H9 (cell line): ENCODE measurements around the gene CDH23. TPM values are rescaled to one million over a fixed set of nuclear protein-coding genes. Genes with fewer than 3 reads are reported as not detected.

ENCODE experiments used
- DNase-seq: peaks from one replicate; pipeline ENCODE4 v3.0.0-alpha.2; 2017
- H2AFZ ChIP-seq: one replicate; pipeline ENCODE4 v1.6.1; 2013; ENCODE audit warnings: mild to moderate bottlenecking, low read length, control low read depth, moderate library complexity
- H2AK5ac ChIP-seq: 2 replicates; pipeline ENCODE4 v1.6.1; 2013; ENCODE audit warnings: low read length, control low read depth, mixed read lengths; ENCODE audit not compliant: insufficient read length
- H2BK120ac ChIP-seq: one replicate; pipeline ENCODE4 v1.6.1; 2013; ENCODE audit warnings: low read depth, mild to moderate bottlenecking, low read length, control low read depth, inconsistent platforms; ENCODE audit not compliant: poor library complexity, severe bottlenecking
- H2BK12ac ChIP-seq: 2 replicates; pipeline ENCODE4 v1.6.1; 2013; ENCODE audit warnings: low read length, control low read depth, mixed read lengths, low read depth; ENCODE audit not compliant: insufficient read length
- H2BK15ac ChIP-seq: 2 replicates; pipeline ENCODE4 v1.6.1; 2013; ENCODE audit warnings: low read depth, low read length, control low read depth
- H2BK20ac ChIP-seq: one replicate; pipeline ENCODE4 v1.6.1; 2013; ENCODE audit warnings: low read depth, mild to moderate bottlenecking, low read length, control low read depth, inconsistent platforms; ENCODE audit not compliant: poor library complexity, severe bottlenecking
- H2BK5ac ChIP-seq: 2 replicates; pipeline ENCODE4 v1.6.1; 2013; ENCODE audit warnings: low read length, control low read depth, mixed read lengths; ENCODE audit not compliant: insufficient read length
- H3K14ac ChIP-seq: 2 replicates; pipeline ENCODE4 v1.6.1; 2013; ENCODE audit warnings: low read length, control low read depth; ENCODE audit not compliant: insufficient read depth
- H3K18ac ChIP-seq: 2 replicates; pipeline ENCODE4 v1.6.1; 2013; ENCODE audit warnings: low read depth, mild to moderate bottlenecking, mixed read lengths, low read length, control low read depth; ENCODE audit not compliant: insufficient read length
- H3K23ac ChIP-seq: 2 replicates; pipeline ENCODE4 v1.6.1; 2013; ENCODE audit warnings: low read length, control low read depth, mixed read lengths, low read depth; ENCODE audit not compliant: insufficient read length
- H3K23me2 ChIP-seq: 2 replicates; pipeline ENCODE4 v1.6.1; 2013; ENCODE audit warnings: low read depth, mild to moderate bottlenecking, mixed read lengths, low read length, control low read depth; ENCODE audit not compliant: insufficient read length, poor library complexity, severe bottlenecking
- H3K27ac ChIP-seq: 2 replicates; pipeline ENCODE4 v1.5.1; 2013; ENCODE audit warnings: low read length, control low read depth, mixed read lengths, low read depth; ENCODE audit not compliant: insufficient read length
- H3K27me3 ChIP-seq: 2 replicates; pipeline ENCODE4 v1.6.1; 2013; ENCODE audit warnings: low read length, control low read depth, inconsistent platforms; ENCODE audit not compliant: insufficient read depth
- H3K4ac ChIP-seq: 2 replicates; pipeline ENCODE4 v1.6.1; 2013; ENCODE audit warnings: low read depth, mild to moderate bottlenecking, control low read depth, inconsistent platforms, low read length, moderate library complexity
- H3K4me1 ChIP-seq: 2 replicates; pipeline ENCODE4 v1.6.1; 2013; ENCODE audit warnings: low read length, control low read depth, inconsistent platforms; ENCODE audit not compliant: insufficient read depth
- H3K4me2 ChIP-seq: 2 replicates; pipeline ENCODE4 v1.6.1; 2013; ENCODE audit warnings: low read length, control low read depth, mixed read lengths; ENCODE audit not compliant: insufficient read length, insufficient read depth
- H3K56ac ChIP-seq: 2 replicates; pipeline ENCODE4 v1.6.1; 2013; ENCODE audit warnings: low read depth, mild to moderate bottlenecking, mixed read lengths, low read length, control low read depth; ENCODE audit not compliant: insufficient read length
- H3K79me1 ChIP-seq: 2 replicates; pipeline ENCODE4 v1.6.1; 2013; ENCODE audit warnings: low read depth, mild to moderate bottlenecking, moderate library complexity, low read length, control low read depth, inconsistent platforms; ENCODE audit not compliant: insufficient read depth, poor library complexity, severe bottlenecking
- H3K79me2 ChIP-seq: 2 replicates; pipeline ENCODE4 v1.6.1; 2013; ENCODE audit warnings: low read length, control low read depth, inconsistent platforms; ENCODE audit not compliant: insufficient read depth
- H3K9ac ChIP-seq: 2 replicates; pipeline ENCODE4 v1.6.1; 2013; ENCODE audit warnings: low read length, control low read depth, mixed read lengths; ENCODE audit not compliant: insufficient read length; ENCODE audit errors: extremely low read depth
- H3K9me3 ChIP-seq: one replicate; pipeline ENCODE4 v1.6.1; 2013; ENCODE audit warnings: low read depth, low read length, inconsistent platforms; ENCODE audit not compliant: control insufficient read depth
- H3T11ph ChIP-seq: one replicate; pipeline ENCODE4 v1.6.1; 2013; ENCODE audit warnings: mild to moderate bottlenecking, low read length, control low read depth, inconsistent platforms
- H4K20me1 ChIP-seq: one replicate; pipeline ENCODE4 v1.6.1; 2013; ENCODE audit not compliant: control insufficient read depth, insufficient read length, insufficient read depth
- H4K5ac ChIP-seq: 2 replicates; pipeline ENCODE4 v1.6.1; 2013; ENCODE audit warnings: low read depth, mild to moderate bottlenecking, mixed read lengths, low read length, control low read depth; ENCODE audit not compliant: insufficient read length
- H4K8ac ChIP-seq: replicated peaks from 2 replicates; pipeline ENCODE4 v1.6.1; 2013; ENCODE audit warnings: low read length, control low read depth, mixed read lengths, low read depth; ENCODE audit not compliant: insufficient read length
- H4K91ac ChIP-seq: 2 replicates; pipeline ENCODE4 v1.6.1; 2013; ENCODE audit warnings: low read depth, mild to moderate bottlenecking, moderate library complexity, mixed read lengths, low read length, control low read depth; ENCODE audit not compliant: insufficient read length
- H3K27ac Mint-ChIP-seq, 3 experiments: 2 replicates in 2 of 3; 3 replicates in 1 of 3; pipeline ENCODE4 v1.8.0; 2020 to 2021; ENCODE audit warnings: mixed read lengths in 3 of 3, mild to moderate bottlenecking in 1 of 3, moderate library complexity in 1 of 3
- H3K27me3 Mint-ChIP-seq: 2 replicates; pipeline ENCODE4 v1.8.0; 2021; ENCODE audit warnings: low read depth, mild to moderate bottlenecking, moderate library complexity, mixed read lengths
- H3K36me3 Mint-ChIP-seq, 3 experiments: 2 replicates in 2 of 3; 3 replicates in 1 of 3; pipeline ENCODE4 v1.8.0; 2020 to 2021; ENCODE audit warnings: low read depth in 3 of 3, mixed read lengths in 3 of 3; ENCODE audit not compliant: insufficient read depth in 1 of 3
- H3K4me1 Mint-ChIP-seq, 2 experiments: 2 replicates each; pipeline ENCODE4 v1.8.0; 2020; ENCODE audit warnings: mixed read lengths in 2 of 2
- H3K4me3 Mint-ChIP-seq, 2 experiments: 2 replicates in 1 of 2; 3 replicates in 1 of 2; pipeline ENCODE4 v1.8.0; 2020 to 2021; ENCODE audit warnings: mild to moderate bottlenecking in 2 of 2, mixed read lengths in 2 of 2, moderate library complexity in 1 of 2
- H3K9me3 Mint-ChIP-seq, 2 experiments: 2 replicates in 1 of 2; 3 replicates in 1 of 2; pipeline ENCODE4 v1.8.0; 2020; ENCODE audit warnings: mild to moderate bottlenecking in 2 of 2, mixed read lengths in 2 of 2, moderate library complexity in 1 of 2
- CTCF ChIP-seq: fragments of 200-600 bp; sonication (generic); conservative IDR thresholded peaks from 3 replicates; pipeline ENCODE4 v1.8.0; 2021; ENCODE audit warnings: antibody characterized with exemption, mild to moderate bottlenecking
- WGBS: extraction: QIAGEN DNeasy Blood & Tissue Kit; methylation state at CpG from one replicate; pipeline ENCODE4 v1.1.7; 2013; ENCODE audit warnings: missing lambda C conversion rate, low lambda C conversion rate, mixed read lengths; ENCODE audit not compliant: insufficient read length; ENCODE audit errors: extremely low coverage; 5-methylcytosine and 5-hydroxymethylcytosine counted together
- total RNA-seq: library from RNA; stranded (reverse); gene quantifications from 2 replicates; pipeline ENCODE4 v1.2.1, GENCODE V29; 2021

CDH23 gene
- total RNA-seq, 1 experiment from 2014 or later: 2.1 TPM

GRCh38 chr10:71696628-71697326, 300.1 kb downstream of the CDH23 start:
- WGBS: no CpG with 5 or more reads among the region's 10 CpGs

More at GRCh38 chr10:71696628-71697326, 300.1 kb downstream of the CDH23 start:
- Histone ChIP-seq H3K9ac (no peak overlapping the region), H2BK15ac (no peak overlapping the region), H3K14ac (no peak overlapping the region), H3K23me2 (no peaks in the 10 kb centered on the region), H2BK120ac (no peak overlapping the region), H3K27me3 (no peaks in the 10 kb centered on the region), H4K20me1 (no peaks in the 10 kb centered on the region), H3K9me3 (no peaks in the 10 kb centered on the region), H3K56ac (no peak overlapping the region), H2AFZ (no peak overlapping the region), H2BK5ac (no peak overlapping the region), H3K4ac (no peak overlapping the region), H3K27ac (no peak overlapping the region), H3T11ph (no peak overlapping the region), H3K4me2 (no peak overlapping the region), H2BK20ac (no peak overlapping the region), H4K8ac (no peak overlapping the region), H4K91ac (no peak overlapping the region), H3K79me1 (no peaks in the 10 kb centered on the region), H2AK5ac (no peak overlapping the region), H3K4me1 (no peaks in the 10 kb centered on the region), H4K5ac (no peak overlapping the region), H3K79me2 (no peaks in the 10 kb centered on the region), H3K23ac (no peak overlapping the region), H2BK12ac (no peak overlapping the region), H3K18ac (no peak overlapping the region)
- no peaks in the 10 kb centered on the region for H3K27me3 Mint-ChIP-seq
- TF ChIP-seq CTCF: peak; percentile 97
- H3K36me3 Mint-ChIP-seq: no peaks in the 10 kb centered on the region
- DNase-seq: peak; percentile 85
- peaks cover 2 to 9% of the 10 kb centered on the region in 2 experiments; a peak in 3 of 4 replicates for H3K4me1 Mint-ChIP-seq
- no peak overlapping the region for H3K4me3 Mint-ChIP-seq
- no peak overlapping the region for H3K27ac Mint-ChIP-seq
- H3K9me3 Mint-ChIP-seq: no peaks in the 10 kb centered on the region
